GM20000 (cell line): ENCODE data around the gene MYO6.

ENCODE experiments used
- DNase-seq: peaks from one replicate; pipeline ENCODE4 v3.0.0; 2012; ENCODE audit warnings: low spot score
- TF ChIP-seq, protein P1 (sequence below): IDR thresholded peaks from 2 replicates; pipeline ENCODE4 v1.5.1; 2012; ENCODE audit warnings: mild to moderate bottlenecking, control low read depth; ENCODE audit errors: extremely low read depth, missing control alignments

MYO6 gene

DNA sequence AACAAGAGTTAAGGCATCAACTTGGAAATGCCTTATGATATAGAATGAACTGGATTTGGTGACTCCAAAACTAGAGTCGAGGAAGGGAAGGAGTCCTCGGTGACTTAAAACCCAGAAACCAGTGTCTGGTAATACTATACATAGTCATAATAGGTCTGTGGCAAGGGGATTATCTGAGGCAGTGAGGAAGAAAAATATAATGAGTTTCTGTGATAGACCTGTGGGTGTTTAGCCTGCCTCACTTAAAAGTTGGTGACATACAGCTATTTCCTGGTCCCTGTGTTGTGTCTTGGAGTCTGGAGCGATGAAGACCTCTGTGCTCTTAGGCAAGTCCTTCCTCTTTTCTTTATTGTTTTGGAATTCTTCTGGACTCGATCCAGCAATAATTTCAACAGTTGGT is 5.1 kb upstream of the MYO6 start:
- no peak for DNase-seq
- TF ChIP-seq, protein P1, sequence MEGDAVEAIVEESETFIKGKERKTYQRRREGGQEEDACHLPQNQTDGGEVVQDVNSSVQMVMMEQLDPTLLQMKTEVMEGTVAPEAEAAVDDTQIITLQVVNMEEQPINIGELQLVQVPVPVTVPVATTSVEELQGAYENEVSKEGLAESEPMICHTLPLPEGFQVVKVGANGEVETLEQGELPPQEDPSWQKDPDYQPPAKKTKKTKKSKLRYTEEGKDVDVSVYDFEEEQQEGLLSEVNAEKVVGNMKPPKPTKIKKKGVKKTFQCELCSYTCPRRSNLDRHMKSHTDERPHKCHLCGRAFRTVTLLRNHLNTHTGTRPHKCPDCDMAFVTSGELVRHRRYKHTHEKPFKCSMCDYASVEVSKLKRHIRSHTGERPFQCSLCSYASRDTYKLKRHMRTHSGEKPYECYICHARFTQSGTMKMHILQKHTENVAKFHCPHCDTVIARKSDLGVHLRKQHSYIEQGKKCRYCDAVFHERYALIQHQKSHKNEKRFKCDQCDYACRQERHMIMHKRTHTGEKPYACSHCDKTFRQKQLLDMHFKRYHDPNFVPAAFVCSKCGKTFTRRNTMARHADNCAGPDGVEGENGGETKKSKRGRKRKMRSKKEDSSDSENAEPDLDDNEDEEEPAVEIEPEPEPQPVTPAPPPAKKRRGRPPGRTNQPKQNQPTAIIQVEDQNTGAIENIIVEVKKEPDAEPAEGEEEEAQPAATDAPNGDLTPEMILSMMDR: no peak

DNA sequence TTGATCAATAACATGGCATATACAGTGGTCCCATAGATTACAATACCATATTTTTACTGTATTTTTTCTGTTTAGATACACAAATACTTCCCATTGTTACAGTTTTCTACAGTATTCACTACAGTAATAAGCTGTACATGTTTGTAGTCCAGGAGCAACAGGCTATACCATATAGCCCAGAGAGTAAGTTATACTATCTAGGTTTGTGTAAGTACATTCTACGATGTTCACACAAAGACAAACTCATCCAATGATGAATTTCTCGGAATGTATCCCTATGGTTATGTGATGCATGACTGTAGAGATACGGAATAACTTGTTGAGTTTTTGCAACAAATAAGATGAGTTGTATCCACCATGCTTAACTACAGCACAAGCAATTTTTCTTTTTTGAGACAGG is 3.6 kb upstream of the MYO6 start:
- TF ChIP-seq, protein P1: no peak
- DNase-seq: no peak

DNA sequence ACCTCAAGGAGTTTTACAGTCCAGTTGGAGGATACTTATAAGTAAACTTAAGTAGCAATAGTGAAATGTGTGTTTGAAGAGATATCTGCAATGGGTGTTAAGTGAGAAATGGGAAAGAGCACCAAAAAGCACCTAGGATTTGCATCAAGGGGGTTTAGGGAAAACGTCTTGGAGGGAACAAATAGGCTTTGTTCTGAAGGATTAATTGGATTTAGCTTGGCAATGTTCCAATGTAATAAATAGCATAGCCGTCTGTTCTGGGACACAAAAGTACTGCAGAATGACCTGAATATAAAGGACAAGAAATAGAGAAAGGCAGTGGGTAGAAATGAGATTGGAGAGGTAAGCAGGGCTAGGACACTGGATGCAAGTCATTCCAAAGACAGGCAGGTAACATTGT is 2.8 kb upstream of the MYO6 start:
- TF ChIP-seq, protein P1: no peak
- DNase-seq: no peak

DNA sequence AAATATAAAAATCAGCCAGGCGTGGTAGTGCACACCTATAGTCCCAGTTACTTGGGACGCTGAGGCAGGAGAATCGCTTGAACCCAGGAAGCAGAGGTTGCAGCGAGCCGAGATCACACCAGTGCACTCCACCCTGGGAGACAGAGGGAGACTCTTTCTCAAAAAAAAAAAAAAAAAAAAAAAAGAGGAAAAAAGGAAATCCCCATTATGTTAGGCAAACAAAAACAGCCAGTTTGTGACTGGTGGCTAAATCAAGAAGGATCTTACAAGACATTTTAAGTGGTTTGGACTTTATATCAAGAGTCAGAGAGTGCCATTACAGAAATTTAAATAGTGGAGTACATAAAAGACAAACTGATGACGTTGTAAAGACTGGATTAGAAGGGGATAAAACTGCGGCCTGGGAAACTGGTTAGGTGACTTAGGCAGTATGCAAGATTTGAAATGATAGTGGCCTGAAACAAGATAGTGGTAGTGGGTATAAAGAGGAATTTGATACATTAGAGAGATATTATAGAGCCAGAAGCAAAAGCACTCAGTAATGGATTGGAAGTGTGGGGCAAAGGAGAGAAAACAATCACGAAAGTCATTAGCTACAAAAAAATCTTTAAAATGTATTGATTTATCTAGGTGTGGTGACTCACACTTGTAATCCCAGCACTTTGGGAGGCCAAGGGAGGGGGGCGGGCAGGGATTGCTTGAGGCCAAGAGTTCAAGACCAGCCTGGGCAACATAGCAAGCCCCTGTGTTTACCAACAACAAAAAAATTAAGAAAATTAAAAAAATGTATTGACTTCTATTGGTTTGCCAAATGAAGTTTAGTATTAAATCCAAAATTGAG is 1.7 kb upstream of the MYO6 start:
- TF ChIP-seq, protein P1: no peak
- no peak for DNase-seq

DNA sequence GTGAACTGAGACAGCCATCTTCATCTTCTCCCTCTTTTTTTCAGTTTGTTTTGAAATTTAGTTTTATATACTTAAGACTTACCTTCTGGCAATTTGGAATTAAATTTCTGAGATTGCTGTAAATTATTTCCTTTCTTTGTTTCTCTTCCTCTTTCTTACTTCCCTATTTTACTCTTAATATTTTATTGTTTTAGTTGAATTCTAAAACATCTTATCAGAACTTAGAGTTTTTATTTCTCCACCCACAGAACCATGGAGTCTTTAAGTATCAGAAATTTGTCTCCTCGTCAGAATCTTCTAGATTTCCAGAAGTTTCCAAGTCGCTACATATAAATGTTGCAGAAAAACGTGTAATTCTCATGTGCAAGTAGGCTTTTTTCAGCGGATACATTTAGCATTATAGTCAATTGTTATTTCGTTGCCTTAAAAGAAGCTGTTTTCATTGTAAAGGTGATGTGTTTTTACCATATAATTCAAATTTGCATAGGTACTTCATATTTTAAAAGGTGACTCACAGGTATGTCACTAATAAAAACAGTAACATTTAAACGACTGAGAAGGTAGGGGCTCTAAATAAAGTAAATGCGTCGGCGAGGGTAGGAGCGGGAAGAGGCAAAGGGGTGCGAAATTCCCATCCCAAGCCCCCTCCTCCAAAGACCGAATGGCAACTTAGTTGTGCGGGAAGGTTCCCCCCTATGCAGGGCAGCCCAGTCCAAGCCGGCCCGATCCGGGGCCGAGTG is 866 bp upstream of the MYO6 start:
- no peak for DNase-seq
- TF ChIP-seq, protein P1: no peak

DNA sequence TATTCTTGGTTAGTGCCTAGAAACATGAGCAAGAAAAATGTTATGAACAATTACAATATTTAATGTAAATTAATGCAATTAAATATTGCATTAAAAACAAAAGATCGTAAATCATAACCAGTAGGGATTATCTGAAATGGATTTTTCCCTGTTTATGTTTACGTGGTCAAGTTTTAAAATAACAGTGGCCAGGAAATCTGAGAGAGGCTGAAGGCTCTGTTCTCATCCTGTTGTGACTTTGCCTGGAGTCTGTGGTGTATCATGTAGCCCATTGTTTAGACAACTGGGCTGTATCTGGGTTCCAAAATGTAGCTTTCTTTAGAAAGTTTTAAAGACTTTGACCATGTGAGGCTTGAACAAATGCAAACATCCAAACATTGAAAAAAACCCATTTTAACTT is 2.4 kb downstream of the MYO6 start:
- TF ChIP-seq, protein P1: no peak
- no peak for DNase-seq

DNA sequence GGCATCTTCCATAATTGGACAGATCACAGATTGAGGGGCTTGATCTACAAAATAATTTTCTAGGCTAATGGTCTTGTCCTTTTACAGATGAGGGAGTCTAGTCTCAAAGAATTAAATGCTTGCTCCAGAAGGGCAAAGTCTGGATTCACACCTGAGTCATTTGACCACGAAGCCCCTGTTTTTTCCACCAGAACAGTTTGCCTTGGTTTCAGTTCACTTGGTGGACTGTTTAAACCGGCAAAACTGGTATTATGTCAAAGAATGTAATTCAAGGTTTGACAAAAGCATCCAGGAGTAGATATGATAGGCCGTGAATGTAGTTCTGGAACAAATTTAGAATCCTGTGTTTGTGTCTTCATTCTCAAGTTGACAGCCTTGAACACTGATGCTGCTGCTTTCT is 3.3 kb downstream of the MYO6 start:
- no peak for DNase-seq
- TF ChIP-seq, protein P1: no peak
